Mammary epithelial cell (primary cell): Measurements from ENCODE around the gene FIBCD1.

Experiments
- CTCF ChIP-seq, 2 donors: IDR thresholded peaks in 1 of 2; conservative IDR thresholded peaks in 1 of 2; 2 replicates each; pipeline ENCODE4 v1.5.1; 2011 to 2012; ENCODE audit warnings: inconsistent platforms in 2 of 2, low read length in 2 of 2, mild to moderate bottlenecking in 2 of 2, control low read depth in 1 of 2, low read depth in 1 of 2; ENCODE audit not compliant: insufficient read depth in 1 of 2; ENCODE audit errors: extremely low read depth in 1 of 2
- EZH2 ChIP-seq: IDR thresholded peaks from 2 replicates; pipeline ENCODE4 v1.6.1; 2012; ENCODE audit warnings: low read length, inconsistent platforms, borderline replicate concordance

GRCh38 chr9:130887494-130888144, 51.4 kb downstream of the FIBCD1 start:
- TF ChIP-seq EZH2 (no peak), CTCF (conservative IDR thresholded peaks at IDR 0.05 in 1 of 2, IDR thresholded peaks at IDR 0.05 in 1 of 2; ENCODE audit: extremely low read depth in 1 of 2, insufficient read depth in 1 of 2, low read depth in 1 of 2, low read length in 2 of 2) (no peak)
